Measurements from ENCODE around the gene LY6G5B. TPM values are rescaled to one million over a fixed set of nuclear protein-coding genes. Genes with fewer than 3 reads are reported as not detected.

The LY6G5B gene
- total RNA-seq, 2 experiments from 2014 or later: 12.3 to 28.7 TPM

DNA sequence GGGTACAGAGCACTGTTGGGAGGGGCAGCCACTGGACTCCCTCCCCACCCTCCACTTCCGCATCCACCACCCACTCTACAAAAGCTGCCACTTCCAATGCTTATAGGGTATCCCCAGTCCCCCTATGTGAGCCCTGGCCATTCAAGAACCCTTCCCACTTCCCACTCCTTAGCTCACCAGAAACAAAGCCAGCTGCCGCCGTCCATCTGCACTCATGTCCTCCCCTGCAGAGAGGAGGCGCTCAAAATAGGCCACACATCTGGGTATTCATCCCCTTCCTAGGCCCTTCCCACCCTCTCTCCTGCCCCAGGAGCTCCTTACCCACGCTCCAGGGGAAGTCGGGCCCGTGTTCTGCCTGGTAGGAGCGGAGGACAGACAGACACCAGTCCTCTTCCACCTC, 17.5 kb downstream of the LY6G5B start:
- no peaks in the 10 kb centered on the region for H3K79me2 ChIP-seq (ENCODE audit: insufficient read depth, low read depth, low read length)
- BruUV-seq (replicated peaks): no TSS peak
- CTCF ChIA-PET (ENCODE audit: unreplicated experiment): interaction anchor here (0.6 kb wide), 1 partner anchor 73 kb away, joined by 3 read pairs; no protein-coding TSS in a partner anchor
- POLR2A ChIA-PET: interaction anchor here (0.7 kb wide), 1 partner anchor 12 kb away, joined by 3 read pairs; no protein-coding TSS in a partner anchor
- peaks cover 12% of the 10 kb centered on the region for H3K4me1 ChIP-seq (ENCODE audit: insufficient read depth, low read length, poor library complexity, severe bottlenecking)
- TF ChIP-seq, protein P1, sequence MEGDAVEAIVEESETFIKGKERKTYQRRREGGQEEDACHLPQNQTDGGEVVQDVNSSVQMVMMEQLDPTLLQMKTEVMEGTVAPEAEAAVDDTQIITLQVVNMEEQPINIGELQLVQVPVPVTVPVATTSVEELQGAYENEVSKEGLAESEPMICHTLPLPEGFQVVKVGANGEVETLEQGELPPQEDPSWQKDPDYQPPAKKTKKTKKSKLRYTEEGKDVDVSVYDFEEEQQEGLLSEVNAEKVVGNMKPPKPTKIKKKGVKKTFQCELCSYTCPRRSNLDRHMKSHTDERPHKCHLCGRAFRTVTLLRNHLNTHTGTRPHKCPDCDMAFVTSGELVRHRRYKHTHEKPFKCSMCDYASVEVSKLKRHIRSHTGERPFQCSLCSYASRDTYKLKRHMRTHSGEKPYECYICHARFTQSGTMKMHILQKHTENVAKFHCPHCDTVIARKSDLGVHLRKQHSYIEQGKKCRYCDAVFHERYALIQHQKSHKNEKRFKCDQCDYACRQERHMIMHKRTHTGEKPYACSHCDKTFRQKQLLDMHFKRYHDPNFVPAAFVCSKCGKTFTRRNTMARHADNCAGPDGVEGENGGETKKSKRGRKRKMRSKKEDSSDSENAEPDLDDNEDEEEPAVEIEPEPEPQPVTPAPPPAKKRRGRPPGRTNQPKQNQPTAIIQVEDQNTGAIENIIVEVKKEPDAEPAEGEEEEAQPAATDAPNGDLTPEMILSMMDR (conservative IDR thresholded peaks at IDR 0.05; ENCODE audit: low read length): no peak
- no peak for TF ChIP-seq EZH2phosphoT487 (IDR thresholded peaks at IDR 0.05; ENCODE audit: borderline replicate concordance, low read depth, low read length)
- intact Hi-C loops (cut with micrococcal nuclease; ENCODE audit: unreplicated experiment): loop anchor here (10.0 kb wide), 2 partner anchors 207 to 463 kb away; partner anchors contain the start of gene EHMT2
- no peak overlapping the region for H3K4me3 ChIP-seq (ENCODE audit: low read depth, low read length, poor library complexity, severe bottlenecking)
- H3K9me2 ChIP-seq (ENCODE audit: insufficient read depth, low read length): no peaks in the 10 kb centered on the region
- no peak overlapping the region for H2AFZ ChIP-seq (ENCODE audit: low read length)
- DNase-seq (ENCODE audit: low spot score): no peak
- H3K9me3 ChIP-seq (ENCODE audit: low read length): no peaks in the 10 kb centered on the region
- no peaks in the 10 kb centered on the region for H4K20me1 ChIP-seq (ENCODE audit: insufficient read depth, low read length)
- peaks cover 56% of the 10 kb centered on the region for H3K36me3 ChIP-seq (ENCODE audit: insufficient read depth, low read length)
- no peak overlapping the region for H3K4me2 ChIP-seq (ENCODE audit: low read length)
- H3K27ac ChIP-seq (ENCODE audit: low read depth, low read length, poor library complexity, severe bottlenecking): no peak overlapping the region

DNA sequence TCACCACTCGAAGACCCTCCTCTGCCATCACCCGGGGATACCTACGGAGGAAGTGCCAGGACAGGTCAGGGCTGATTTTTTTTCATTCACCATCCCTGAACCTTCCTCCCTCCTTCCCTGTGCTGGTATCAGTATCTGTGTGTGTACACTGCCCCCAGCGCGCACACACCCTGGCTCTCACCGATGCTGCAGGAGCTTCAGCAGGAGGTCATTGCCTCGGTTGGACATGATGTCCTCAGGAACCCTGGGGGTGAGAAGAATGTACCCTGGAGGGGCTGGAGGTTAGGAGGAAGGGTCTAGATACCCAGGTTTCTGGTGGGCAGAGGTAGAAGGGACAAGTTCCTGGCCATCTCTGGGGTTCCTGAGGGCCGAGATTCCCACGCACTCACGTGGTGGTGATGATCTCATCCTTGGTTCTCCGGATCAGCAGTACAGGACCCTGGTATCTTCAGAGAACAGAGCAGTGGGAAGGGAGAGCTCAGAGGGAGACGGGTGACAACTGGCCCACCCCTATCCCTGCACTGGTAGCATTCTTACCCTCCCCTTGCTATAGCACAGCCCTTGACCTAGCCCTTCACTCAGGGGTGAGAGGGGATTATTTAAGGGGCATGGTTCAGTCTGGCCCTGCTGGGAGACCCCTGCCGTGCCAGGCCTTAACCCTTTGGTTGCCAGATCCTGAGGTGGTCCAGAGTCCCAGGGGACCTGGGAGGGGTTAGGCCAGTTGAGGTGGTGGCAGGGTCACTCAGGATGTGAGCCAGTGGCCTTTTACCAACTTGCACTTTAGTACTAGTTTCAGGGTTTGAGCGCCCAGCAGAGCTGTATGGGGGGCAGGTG, 18.3 kb downstream of the LY6G5B start:
- TF ChIP-seq EZH2phosphoT487 (IDR thresholded peaks at IDR 0.05; ENCODE audit: borderline replicate concordance, low read depth, low read length): no peak
- TF ChIP-seq, protein P1 (conservative IDR thresholded peaks at IDR 0.05; ENCODE audit: low read length): no peak
- H3K9me3 ChIP-seq (ENCODE audit: low read length): no peaks in the 10 kb centered on the region
- POLR2A ChIA-PET: interaction anchor here (0.7 kb wide), 1 partner anchor 13 kb away, joined by 3 read pairs; no protein-coding TSS in a partner anchor
- no peak overlapping the region for H3K27ac ChIP-seq (ENCODE audit: low read depth, low read length, poor library complexity, severe bottlenecking)
- no peak overlapping the region for H3K4me2 ChIP-seq (ENCODE audit: low read length)
- peaks cover 12% of the 10 kb centered on the region for H3K4me1 ChIP-seq (ENCODE audit: insufficient read depth, low read length, poor library complexity, severe bottlenecking)
- no peak for DNase-seq (ENCODE audit: low spot score)
- CTCF ChIA-PET (ENCODE audit: unreplicated experiment): no interaction called here
- no peaks in the 10 kb centered on the region for H4K20me1 ChIP-seq (ENCODE audit: insufficient read depth, low read length)
- BruUV-seq (replicated peaks): no TSS peak
- H2AFZ ChIP-seq (ENCODE audit: low read length): no peak overlapping the region
- H3K79me2 ChIP-seq (ENCODE audit: insufficient read depth, low read depth, low read length): no peaks in the 10 kb centered on the region
- H3K36me3 ChIP-seq (ENCODE audit: insufficient read depth, low read length): peaks cover 60% of the 10 kb centered on the region
- H3K4me3 ChIP-seq (ENCODE audit: low read depth, low read length, poor library complexity, severe bottlenecking): no peak overlapping the region
- intact Hi-C loops (cut with micrococcal nuclease; ENCODE audit: unreplicated experiment): loop anchor here (10.0 kb wide), 2 partner anchors 207 to 463 kb away; partner anchors contain the start of gene EHMT2
- no peaks in the 10 kb centered on the region for H3K9me2 ChIP-seq (ENCODE audit: insufficient read depth, low read length)
